GM23338 (cell line): Measurements from ENCODE around the gene HOATZ. TPM values are rescaled to one million over a fixed set of nuclear protein-coding genes. Genes with fewer than 3 reads are reported as not detected.

ENCODE experiments used
- ATAC-seq: fragments of 200-7000 bp; cut with Tn5 transposase; 3 replicates; pipeline ENCODE4 v1.9.1; 2020
- DNase-seq: peaks from one replicate; pipeline ENCODE4 v3.0.0-alpha.2; 2015; ENCODE audit warnings: low spot score
- H2AFZ ChIP-seq: fragments of 200-600 bp; sonication (generic); 2 replicates; pipeline ENCODE4 v1.8.0; 2016; ENCODE audit warnings: antibody characterized with exemption, mild to moderate bottlenecking, moderate library complexity
- H3F3A ChIP-seq: fragments of 200-600 bp; sonication (generic); replicated peaks from 2 replicates; pipeline ENCODE4 v1.8.0; 2017; ENCODE audit warnings: antibody characterized with exemption, mixed run types, low read depth
- H3K27ac ChIP-seq: fragments of 200-600 bp; sonication (generic); 2 replicates; pipeline ENCODE4 v1.6.1; 2016; ENCODE audit warnings: low read depth
- H3K27me3 ChIP-seq: fragments of 200-600 bp; sonication (generic); 2 replicates; pipeline ENCODE4 v1.8.0; 2016; ENCODE audit warnings: mild to moderate bottlenecking, mixed run types, moderate library complexity; ENCODE audit not compliant: insufficient read depth
- H3K36me3 ChIP-seq: fragments of 200-600 bp; sonication (generic); 2 replicates; pipeline ENCODE4 v1.8.0; 2016; ENCODE audit warnings: mild to moderate bottlenecking; ENCODE audit not compliant: insufficient read depth
- H3K4me1 ChIP-seq: fragments of 200-600 bp; sonication (generic); 2 replicates; pipeline ENCODE4 v1.8.0; 2016; ENCODE audit warnings: mild to moderate bottlenecking, moderate library complexity; ENCODE audit not compliant: insufficient read depth
- H3K4me2 ChIP-seq: fragments of 200-600 bp; sonication (generic); 2 replicates; pipeline ENCODE4 v1.7.1; 2017; ENCODE audit warnings: mixed run types
- H3K4me3 ChIP-seq: fragments of 200-600 bp; sonication (generic); 2 replicates; pipeline ENCODE4 v1.6.1; 2016; ENCODE audit warnings: mixed run types
- H3K79me2 ChIP-seq: fragments of 200-600 bp; sonication (generic); replicated peaks from 2 replicates; pipeline ENCODE4 v1.8.0; 2017; ENCODE audit warnings: mild to moderate bottlenecking; ENCODE audit not compliant: insufficient read depth
- H3K9me2 ChIP-seq: fragments of 200-600 bp; sonication (generic); 2 replicates; pipeline ENCODE4 v1.8.0; 2017; ENCODE audit not compliant: insufficient read depth
- H4K20me1 ChIP-seq: fragments of 200-600 bp; sonication (generic); replicated peaks from 2 replicates; pipeline ENCODE4 v1.8.0; 2017; ENCODE audit warnings: mild to moderate bottlenecking; ENCODE audit not compliant: insufficient read depth
- H3K27ac Mint-ChIP-seq: 2 replicates; pipeline ENCODE4 v1.8.0; 2020; ENCODE audit warnings: inconsistent platforms, mild to moderate bottlenecking, moderate library complexity, mixed read lengths
- H3K27me3 Mint-ChIP-seq: 3 replicates; pipeline ENCODE4 v1.8.0; 2022; ENCODE audit warnings: low read depth, mild to moderate bottlenecking, moderate library complexity, mixed read lengths, inconsistent platforms; ENCODE audit not compliant: insufficient read depth, poor library complexity
- H3K36me3 Mint-ChIP-seq: 3 replicates; pipeline ENCODE4 v1.8.0; 2021; ENCODE audit warnings: low read depth, mild to moderate bottlenecking, inconsistent platforms, moderate library complexity, mixed read lengths
- H3K4me1 Mint-ChIP-seq: 3 replicates; pipeline ENCODE4 v1.8.0; 2020; ENCODE audit warnings: mild to moderate bottlenecking, inconsistent platforms, mixed read lengths
- H3K4me3 Mint-ChIP-seq: 3 replicates; pipeline ENCODE4 v1.8.0; 2021; ENCODE audit warnings: moderate library complexity, mild to moderate bottlenecking, inconsistent platforms, mixed read lengths
- H3K9me3 Mint-ChIP-seq: 3 replicates; pipeline ENCODE4 v1.8.0; 2020; ENCODE audit warnings: moderate library complexity, mild to moderate bottlenecking, inconsistent platforms, mixed read lengths
- CREB1 ChIP-seq: fragments of 250-450 bp; sonication (Bioruptor Pico); IDR thresholded peaks from 2 replicates; pipeline ENCODE4 v1.5.0; 2020; ENCODE audit warnings: low read depth, mild to moderate bottlenecking, moderate library complexity
- JUNB ChIP-seq: IDR thresholded peaks from one replicate; pipeline ENCODE4 v1.6.1; 2016; ENCODE audit warnings: antibody characterized with exemption; ENCODE audit not compliant: unreplicated experiment
- NANOG ChIP-seq: IDR thresholded peaks from 2 replicates; pipeline ENCODE4 v1.6.1; 2016; ENCODE audit warnings: antibody characterized with exemption, borderline replicate concordance
- POLR2AphosphoS5 ChIP-seq: IDR thresholded peaks from 2 replicates; pipeline ENCODE4 v1.6.1; 2016; ENCODE audit warnings: antibody characterized with exemption, low read depth
- STAT1 ChIP-seq: IDR thresholded peaks from one replicate; pipeline ENCODE4 v1.6.1; 2016; ENCODE audit warnings: antibody characterized with exemption; ENCODE audit not compliant: unreplicated experiment
- ZNF114 ChIP-seq: fragments of 250-450 bp; sonication (Bioruptor Pico); IDR thresholded peaks from 2 replicates; pipeline ENCODE4 v1.5.0; 2020; ENCODE audit warnings: mild to moderate bottlenecking, moderate library complexity
- ZNF331 ChIP-seq: fragments of 250-450 bp; sonication (Bioruptor Pico); IDR thresholded peaks from 2 replicates; pipeline ENCODE4 v1.5.0; 2020; ENCODE audit warnings: low read depth, mild to moderate bottlenecking, moderate library complexity
- ZNF462 ChIP-seq: fragments of 250-450 bp; sonication (Bioruptor Pico); IDR thresholded peaks from 2 replicates; pipeline ENCODE4 v1.5.0; 2020; ENCODE audit warnings: mild to moderate bottlenecking, moderate library complexity
- polyA plus RNA-seq: library from polyadenylated mRNA; unstranded; fragments of >200 nt; fragmentation: Nextera tagmentation; extraction: Ambion mirVana; gene quantifications from 2 replicates; pipeline ENCODE4 v1.2.1, GENCODE V29; 2016
- total RNA-seq: library from RNA; depleted of rRNA; stranded (reverse); fragments of >200 nt; shearing (Covaris generic); gene quantifications from 2 replicates; pipeline ENCODE4 v1.2.3, GENCODE V29; 2014
- TF ChIP-seq, protein P1 (sequence below): IDR thresholded peaks from one replicate; pipeline ENCODE4 v1.6.1; 2018; ENCODE audit warnings: antibody characterized with exemption; ENCODE audit not compliant: unreplicated experiment
- TF ChIP-seq, protein P2 (sequence below), 2 experiments: fragments of 200-600 bp in 1 of 2; sonication (generic) in 1 of 2; conservative IDR thresholded peaks; 2 replicates each; pipeline versions ENCODE4 v1.5.1 to v1.6.1; 2016 to 2017; ENCODE audit warnings: antibody characterized with exemption in 2 of 2, low read depth in 2 of 2, mild to moderate bottlenecking in 2 of 2, moderate library complexity in 1 of 2
- TF ChIP-seq, protein P3 (sequence below): IDR thresholded peaks from 2 replicates; pipeline ENCODE4 v1.6.1; 2016; ENCODE audit warnings: antibody characterized with exemption

Gene HOATZ
- total and polyA plus RNA-seq, 2 experiments from 2014 or later = not detected

DNA sequence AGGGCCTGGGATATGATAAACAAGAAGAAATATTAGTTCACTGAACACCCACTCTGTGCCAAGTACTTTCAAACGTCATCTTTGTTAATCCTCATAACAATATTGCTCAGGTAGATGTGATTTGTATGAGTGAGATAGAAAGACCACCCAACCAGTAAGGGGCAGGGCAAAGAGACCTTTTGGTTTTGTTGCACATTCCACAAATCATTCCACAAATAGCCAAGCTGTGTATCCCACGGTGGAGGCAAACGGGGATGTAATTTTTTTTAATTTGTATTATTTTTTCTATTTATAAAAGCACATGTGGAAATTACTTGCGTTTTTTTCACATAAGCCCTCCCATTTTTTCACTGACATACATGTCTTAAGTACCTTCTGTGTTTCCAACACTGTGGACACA, 54.9 kb downstream of the HOATZ start (continued):
- no peak for TF ChIP-seq ZNF462 (CRISPR knock-in tag)
- TF ChIP-seq POLR2AphosphoS5 = no peak
- TF ChIP-seq STAT1 = no peak

- H3K36me3 Mint-ChIP-seq = no peaks in the 10 kb centered on the region
- H3K27me3 ChIP-seq = no peaks in the 10 kb centered on the region
- H3K9me2 ChIP-seq = no peaks in the 10 kb centered on the region
- H3K27ac Mint-ChIP-seq = no peak overlapping the region
- no peak overlapping the region for H3K4me2 ChIP-seq
- H3K36me3 ChIP-seq = no peaks in the 10 kb centered on the region
- no peaks in the 10 kb centered on the region for H4K20me1 ChIP-seq
- H3K4me3 Mint-ChIP-seq = no peak overlapping the region
- no peak overlapping the region for H3K27ac ChIP-seq
- no peak overlapping the region for H3K4me3 ChIP-seq
- TF ChIP-seq, protein P1, sequence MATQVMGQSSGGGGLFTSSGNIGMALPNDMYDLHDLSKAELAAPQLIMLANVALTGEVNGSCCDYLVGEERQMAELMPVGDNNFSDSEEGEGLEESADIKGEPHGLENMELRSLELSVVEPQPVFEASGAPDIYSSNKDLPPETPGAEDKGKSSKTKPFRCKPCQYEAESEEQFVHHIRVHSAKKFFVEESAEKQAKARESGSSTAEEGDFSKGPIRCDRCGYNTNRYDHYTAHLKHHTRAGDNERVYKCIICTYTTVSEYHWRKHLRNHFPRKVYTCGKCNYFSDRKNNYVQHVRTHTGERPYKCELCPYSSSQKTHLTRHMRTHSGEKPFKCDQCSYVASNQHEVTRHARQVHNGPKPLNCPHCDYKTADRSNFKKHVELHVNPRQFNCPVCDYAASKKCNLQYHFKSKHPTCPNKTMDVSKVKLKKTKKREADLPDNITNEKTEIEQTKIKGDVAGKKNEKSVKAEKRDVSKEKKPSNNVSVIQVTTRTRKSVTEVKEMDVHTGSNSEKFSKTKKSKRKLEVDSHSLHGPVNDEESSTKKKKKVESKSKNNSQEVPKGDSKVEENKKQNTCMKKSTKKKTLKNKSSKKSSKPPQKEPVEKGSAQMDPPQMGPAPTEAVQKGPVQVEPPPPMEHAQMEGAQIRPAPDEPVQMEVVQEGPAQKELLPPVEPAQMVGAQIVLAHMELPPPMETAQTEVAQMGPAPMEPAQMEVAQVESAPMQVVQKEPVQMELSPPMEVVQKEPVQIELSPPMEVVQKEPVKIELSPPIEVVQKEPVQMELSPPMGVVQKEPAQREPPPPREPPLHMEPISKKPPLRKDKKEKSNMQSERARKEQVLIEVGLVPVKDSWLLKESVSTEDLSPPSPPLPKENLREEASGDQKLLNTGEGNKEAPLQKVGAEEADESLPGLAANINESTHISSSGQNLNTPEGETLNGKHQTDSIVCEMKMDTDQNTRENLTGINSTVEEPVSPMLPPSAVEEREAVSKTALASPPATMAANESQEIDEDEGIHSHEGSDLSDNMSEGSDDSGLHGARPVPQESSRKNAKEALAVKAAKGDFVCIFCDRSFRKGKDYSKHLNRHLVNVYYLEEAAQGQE = no peak
- TF ChIP-seq ZNF331 (CRISPR knock-in tag) (no peak), CREB1 (CRISPR knock-in tag) (no peak), POLR2AphosphoS5 (no peak), ZNF114 (CRISPR knock-in tag) (no peak), JUNB (no peak), NANOG (no peak)
- TF ChIP-seq, protein P2, sequence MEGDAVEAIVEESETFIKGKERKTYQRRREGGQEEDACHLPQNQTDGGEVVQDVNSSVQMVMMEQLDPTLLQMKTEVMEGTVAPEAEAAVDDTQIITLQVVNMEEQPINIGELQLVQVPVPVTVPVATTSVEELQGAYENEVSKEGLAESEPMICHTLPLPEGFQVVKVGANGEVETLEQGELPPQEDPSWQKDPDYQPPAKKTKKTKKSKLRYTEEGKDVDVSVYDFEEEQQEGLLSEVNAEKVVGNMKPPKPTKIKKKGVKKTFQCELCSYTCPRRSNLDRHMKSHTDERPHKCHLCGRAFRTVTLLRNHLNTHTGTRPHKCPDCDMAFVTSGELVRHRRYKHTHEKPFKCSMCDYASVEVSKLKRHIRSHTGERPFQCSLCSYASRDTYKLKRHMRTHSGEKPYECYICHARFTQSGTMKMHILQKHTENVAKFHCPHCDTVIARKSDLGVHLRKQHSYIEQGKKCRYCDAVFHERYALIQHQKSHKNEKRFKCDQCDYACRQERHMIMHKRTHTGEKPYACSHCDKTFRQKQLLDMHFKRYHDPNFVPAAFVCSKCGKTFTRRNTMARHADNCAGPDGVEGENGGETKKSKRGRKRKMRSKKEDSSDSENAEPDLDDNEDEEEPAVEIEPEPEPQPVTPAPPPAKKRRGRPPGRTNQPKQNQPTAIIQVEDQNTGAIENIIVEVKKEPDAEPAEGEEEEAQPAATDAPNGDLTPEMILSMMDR (conservative IDR thresholded peaks at IDR 0.05; ENCODE audit: low read depth in 2 of 2) = no peak
- TF ChIP-seq, protein P3, sequence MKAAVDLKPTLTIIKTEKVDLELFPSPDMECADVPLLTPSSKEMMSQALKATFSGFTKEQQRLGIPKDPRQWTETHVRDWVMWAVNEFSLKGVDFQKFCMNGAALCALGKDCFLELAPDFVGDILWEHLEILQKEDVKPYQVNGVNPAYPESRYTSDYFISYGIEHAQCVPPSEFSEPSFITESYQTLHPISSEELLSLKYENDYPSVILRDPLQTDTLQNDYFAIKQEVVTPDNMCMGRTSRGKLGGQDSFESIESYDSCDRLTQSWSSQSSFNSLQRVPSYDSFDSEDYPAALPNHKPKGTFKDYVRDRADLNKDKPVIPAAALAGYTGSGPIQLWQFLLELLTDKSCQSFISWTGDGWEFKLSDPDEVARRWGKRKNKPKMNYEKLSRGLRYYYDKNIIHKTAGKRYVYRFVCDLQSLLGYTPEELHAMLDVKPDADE = no peak
- ATAC-seq = no peak
- H3K79me2 ChIP-seq = no peaks in the 10 kb centered on the region
- peaks cover 19% of the 10 kb centered on the region for H3K4me1 ChIP-seq
- H3F3A ChIP-seq = no peaks in the 10 kb centered on the region
- H2AFZ ChIP-seq = no peak overlapping the region
- peaks cover 18% of the 10 kb centered on the region; the same call in 2 of the 3 replicates for H3K4me1 Mint-ChIP-seq
- H3K9me3 Mint-ChIP-seq = no peaks in the 10 kb centered on the region
- H3K27me3 Mint-ChIP-seq = no peaks in the 10 kb centered on the region
- DNase-seq = no peak
Measured at GRCh38 chr11:111570796-111571195, 56.2 kb downstream of the HOATZ start.
